HG03135 (cell line): ENCODE measurements around the gene HSFX3.
A peak's percentile ranks its signal among the peaks of the same experiment; 100 is the strongest.
"Not testable (repeated sequence)": the region's sequence is repeated elsewhere in the genome, so short reads cannot be mapped to it uniquely, and the experiment has no call there.

ENCODE experiments used
- ATAC-seq: cut with Tn5 transposase; IDR thresholded peaks from one replicate; pipeline ENCODE4 v1.9.1; 2021; ENCODE audit warnings: mild to moderate bottlenecking, moderate library complexity; ENCODE audit not compliant: unreplicated experiment

HSFX3 gene, protein sequence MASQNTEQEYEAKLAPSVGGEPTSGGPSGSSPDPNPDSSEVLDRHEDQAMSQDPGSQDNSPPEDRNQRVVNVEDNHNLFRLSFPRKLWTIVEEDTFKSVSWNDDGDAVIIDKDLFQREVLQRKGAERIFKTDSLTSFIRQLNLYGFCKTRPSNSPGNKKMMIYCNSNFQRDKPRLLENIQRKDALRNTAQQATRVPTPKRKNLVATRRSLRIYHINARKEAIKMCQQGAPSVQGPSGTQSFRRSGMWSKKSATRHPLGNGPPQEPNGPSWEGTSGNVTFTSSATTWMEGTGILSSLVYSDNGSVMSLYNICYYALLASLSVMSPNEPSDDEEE

DNA sequence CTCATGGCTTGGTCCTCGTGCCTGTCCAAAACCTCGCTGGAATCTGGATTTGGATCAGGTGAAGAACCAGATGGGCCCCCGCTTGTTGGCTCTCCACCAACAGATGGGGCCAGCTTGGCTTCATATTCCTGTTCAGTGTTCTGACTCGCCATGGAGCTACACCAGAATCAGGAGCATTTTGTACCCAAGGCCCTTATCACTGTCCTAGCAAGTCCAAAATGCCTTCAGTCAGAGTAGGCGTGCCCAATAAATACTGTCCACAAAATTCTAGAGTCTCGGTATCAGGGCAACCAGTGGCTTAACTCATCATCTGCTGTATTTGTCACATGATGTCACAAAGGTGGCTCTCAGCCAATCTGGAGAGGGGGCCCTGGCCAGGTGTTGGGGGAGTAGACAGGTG lies at the start of gene HSFX3:
TSS of gene HSFX3 (minus strand) at position 224 of the 400 bp plus-strand sequence. CDS start at position 152, 72 bp downstream.
- not testable (repeated sequence) for ATAC-seq

DNA sequence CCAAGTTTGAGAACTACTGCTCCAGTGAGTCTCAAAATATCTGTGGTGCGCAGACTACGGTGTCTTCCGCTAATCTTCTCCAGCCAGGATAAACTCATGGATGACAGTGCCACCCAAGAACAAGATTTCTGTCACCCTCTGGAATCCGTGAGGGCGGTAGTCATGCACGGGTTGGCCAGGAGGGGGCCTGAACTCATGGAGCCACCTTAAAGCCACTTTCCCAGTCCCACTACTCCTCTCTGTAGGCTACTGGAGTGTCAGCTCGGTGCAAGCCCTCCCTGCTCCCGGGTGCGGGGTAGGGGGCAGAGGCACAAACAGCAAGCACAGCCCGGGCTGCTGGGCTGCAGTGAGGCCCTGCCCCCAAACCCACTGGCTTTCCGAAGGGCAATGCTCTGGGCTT lies 48.9 kb upstream of the HSFX3 start:
- ATAC-seq, result not testable (repeated sequence)

DNA sequence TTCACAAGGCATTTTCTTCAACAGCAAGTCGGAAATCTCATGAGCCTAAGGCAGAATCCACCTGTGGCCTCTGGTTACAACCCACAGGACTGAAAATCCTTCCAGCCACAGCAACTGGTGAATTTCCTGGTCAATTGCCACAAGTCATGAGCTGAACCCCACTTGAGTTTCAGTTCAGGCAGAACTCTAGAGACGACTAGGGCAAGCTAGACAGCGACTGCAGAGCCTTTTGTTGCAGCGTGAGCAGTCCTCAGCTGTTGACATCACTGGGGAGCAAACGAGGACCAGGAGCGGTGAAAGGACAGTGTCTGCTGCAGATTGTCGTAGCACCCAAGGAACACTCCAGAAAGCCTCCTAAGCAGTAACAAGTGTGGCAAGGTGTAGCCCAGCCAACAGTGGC lies 46.2 kb upstream of the HSFX3 start:
- not testable (repeated sequence) for ATAC-seq

DNA sequence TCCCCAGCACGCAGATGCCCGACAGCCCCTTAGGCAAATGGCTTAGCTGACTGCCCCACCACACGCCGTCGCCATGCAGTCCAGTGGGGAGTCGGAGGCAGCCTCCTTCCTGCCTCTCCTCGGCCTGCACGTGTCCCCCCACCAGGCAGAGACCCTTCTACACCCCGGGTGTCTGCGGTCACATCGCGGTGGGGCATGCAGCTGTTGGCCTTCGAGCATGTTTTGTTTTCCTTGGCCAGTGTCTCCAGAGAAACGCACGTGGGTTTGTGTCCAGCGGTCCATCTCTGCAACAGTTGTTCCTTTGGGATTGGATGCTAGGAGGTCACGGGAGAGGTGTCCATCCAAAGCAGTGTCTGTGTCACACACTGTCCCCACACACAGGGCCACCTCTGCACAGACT lies 45.5 kb upstream of the HSFX3 start, which contains the start of gene HSFX2:
TSS of gene HSFX2 (minus strand) at position 101 of the 400 bp plus-strand sequence. CDS start 614 bp downstream, outside the sequence.
- ATAC-seq, result not testable (repeated sequence)

DNA sequence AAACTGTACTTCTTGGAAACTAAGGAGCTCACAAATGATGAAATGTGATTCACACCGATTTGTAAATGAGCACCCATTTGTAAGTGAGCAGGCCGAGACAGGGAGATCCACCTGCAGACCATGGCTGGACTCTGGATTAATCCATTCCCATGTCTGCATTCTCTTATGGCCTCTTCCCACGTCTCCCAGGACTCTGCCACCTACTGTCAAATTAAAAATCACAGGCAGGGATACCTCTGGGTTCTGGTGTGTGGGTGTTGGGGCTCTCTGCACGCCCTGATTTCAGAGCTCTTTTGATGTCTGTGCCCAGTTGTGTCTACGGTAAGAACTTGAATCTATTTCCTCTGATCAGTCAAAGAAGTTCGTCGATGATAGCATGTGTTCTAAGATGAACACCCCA lies 41.3 kb upstream of the HSFX3 start:
- not testable (repeated sequence) for ATAC-seq

DNA sequence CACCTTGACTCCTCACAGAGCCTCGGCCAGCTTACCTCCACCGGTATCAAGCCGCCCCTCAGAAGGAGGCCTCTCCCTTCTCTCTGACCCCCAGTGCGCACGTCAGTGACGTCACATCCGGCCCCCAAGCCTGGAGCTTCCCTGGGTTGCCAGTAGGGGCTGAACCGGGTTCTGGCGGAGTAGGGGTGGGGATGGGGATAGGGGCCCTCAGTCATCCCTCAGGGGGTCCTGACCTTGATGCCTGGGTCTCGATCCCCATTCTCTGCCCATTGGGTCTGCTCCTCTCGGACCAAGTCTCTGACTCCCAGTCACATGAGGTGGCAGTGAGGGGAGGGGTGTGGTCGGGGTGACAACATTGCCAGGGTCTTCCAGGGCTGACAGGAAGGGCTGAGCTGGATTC lies 37.6 kb upstream of the HSFX3 start, which contains the start of gene MAGEA9B:
TSS of gene MAGEA9B (minus strand) at position 101 of the 400 bp plus-strand sequence. CDS start 4,280 bp downstream, outside the sequence.
- not testable (repeated sequence) for ATAC-seq

DNA sequence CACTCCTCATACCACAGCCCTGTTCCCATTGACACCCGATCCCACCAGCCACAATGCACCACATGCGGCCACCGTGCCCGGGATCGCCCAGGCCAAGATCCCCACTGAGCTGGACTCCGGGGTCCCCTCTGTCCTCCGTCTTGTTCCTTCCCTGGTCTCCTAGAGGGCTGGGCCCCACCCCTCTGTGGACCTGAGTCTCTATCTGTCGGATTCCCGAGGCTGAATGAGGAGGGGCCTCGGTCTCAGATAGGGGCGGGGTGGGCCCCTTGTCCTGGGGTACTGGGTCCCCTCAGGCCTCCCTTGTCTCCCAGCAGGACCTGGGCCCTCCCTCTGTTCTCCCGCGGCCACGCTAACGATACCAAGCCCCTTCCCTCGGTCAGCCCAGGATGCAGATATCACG lies 35.9 kb upstream of the HSFX3 start:
- ATAC-seq, result not testable (repeated sequence)

DNA sequence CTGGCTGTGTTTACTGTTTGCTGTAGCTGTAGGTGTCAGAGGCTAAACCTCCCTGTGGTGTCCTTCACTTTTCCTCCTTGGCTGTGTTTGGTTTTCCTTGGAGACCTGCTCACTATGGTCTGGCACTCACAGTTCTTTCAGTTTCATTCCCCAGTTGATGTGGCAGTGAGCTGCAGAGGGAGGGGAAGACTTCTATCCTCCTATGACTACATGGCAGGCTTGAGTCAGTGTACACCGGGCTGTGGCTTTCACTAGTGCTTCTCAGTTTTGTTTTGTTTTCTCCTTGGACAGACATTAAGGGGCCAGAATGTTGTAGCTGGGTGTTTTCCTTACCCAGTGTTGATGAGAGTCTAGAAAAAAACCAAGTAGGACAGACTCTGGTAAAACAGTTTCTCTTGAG lies 23.7 kb upstream of the HSFX3 start:
- peak; percentile 100 for ATAC-seq

DNA sequence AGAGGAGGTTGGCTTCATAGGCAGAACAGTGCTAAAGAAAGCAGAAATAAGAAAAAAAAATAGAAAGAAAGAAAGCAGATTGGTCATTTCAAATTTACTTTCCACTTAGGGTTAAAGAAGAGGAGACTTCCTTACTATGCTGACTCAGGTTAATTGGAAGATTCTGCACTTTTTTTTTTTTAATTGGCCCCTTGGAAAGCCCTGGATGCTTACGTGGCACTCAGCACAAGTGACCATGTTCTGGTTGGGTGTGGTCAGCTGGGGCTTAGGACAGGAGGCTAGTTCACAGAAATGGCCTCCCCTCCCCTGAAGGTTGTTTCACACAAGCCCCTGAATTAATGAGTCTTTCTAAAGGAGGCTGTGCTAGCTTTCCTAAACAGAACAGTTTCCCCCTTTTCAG lies 23.0 kb upstream of the HSFX3 start:
- no peak for ATAC-seq

DNA sequence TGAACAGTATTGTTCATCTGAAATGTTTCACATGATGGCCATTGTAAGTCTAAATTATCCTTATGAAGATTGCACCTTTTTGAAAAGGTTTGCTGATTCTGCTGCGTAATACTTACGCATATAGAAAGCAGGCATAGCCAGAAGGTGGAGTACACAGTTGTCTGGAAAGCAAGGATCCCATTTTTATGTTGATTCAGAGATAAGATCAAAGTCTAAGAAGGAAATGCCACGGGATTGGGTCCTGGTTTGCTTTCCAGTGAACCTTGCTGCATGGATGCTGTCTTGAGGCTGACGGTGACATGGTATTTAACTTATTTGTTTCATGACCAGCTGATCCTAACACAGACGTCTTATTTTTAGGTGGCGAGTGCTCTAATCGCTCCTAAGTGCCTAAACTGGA lies 22.0 kb upstream of the HSFX3 start:
- no peak for ATAC-seq

DNA sequence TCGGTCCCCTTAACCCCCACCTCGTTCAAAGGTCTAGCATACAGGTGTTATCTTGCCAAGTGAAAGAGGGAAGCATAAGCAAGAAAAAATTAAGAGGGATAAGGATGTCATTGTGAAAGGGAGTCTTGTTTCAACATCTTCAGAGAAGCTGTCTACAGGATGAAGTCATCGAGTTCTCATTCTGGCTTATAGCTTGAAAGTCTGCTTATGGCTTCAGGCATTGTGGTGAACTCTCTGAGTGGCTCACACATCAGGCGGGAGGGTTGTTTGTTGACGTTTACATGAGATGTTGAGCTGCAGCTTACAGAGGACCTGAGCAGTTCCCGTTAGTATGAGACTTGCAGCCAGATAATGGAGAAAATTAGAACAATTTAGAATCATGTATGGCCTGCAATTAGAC lies 20.9 kb upstream of the HSFX3 start:
- no peak for ATAC-seq

DNA sequence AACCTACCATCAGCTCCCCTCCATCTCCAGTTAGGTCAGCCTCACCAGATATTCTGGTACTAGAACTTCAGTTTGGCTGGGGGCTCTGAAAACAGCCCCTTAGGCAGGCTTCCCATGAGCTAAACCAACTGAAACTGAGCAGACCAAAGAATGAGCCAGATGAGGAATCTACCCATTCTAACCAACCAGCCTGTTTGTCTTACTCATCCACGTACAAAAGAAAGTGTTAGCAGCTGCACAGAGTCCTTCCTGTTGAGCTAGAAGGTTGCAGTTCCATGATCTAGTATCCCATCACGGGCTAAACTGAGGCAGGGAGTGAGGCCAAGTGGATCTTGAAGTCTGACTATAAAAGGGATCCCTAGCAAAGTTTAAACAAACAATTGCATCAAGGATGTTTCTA lies 20.0 kb upstream of the HSFX3 start:
- ATAC-seq, result no peak

DNA sequence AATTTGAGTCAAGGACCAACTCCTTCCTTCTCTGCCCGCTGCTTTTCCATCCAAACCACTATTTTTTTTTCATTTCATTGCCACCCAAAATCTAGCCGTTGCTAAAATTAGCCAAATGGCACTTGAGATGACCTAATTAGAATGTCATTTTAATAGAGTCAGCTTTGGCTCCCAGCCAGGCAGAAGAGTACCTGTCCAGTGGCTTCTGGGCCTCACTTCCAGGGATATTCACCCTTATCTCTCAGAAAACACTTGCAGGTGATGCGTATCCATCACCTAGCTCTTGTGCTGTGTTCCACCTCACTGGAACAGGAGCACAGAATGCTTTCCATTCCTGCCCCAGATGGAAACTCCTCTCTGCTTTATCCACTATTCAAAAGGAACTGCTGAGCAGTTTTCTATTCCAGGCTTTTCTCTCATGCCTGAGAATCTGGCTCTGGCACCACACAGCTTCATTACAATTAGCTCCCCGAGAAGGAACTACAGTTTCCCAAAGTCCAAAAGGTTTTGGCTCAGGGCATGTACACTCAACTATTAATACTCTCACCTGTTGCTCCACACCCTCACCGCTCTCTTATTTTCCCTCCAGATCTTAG lies 19.1 kb upstream of the HSFX3 start:
- ATAC-seq, result no peak

DNA sequence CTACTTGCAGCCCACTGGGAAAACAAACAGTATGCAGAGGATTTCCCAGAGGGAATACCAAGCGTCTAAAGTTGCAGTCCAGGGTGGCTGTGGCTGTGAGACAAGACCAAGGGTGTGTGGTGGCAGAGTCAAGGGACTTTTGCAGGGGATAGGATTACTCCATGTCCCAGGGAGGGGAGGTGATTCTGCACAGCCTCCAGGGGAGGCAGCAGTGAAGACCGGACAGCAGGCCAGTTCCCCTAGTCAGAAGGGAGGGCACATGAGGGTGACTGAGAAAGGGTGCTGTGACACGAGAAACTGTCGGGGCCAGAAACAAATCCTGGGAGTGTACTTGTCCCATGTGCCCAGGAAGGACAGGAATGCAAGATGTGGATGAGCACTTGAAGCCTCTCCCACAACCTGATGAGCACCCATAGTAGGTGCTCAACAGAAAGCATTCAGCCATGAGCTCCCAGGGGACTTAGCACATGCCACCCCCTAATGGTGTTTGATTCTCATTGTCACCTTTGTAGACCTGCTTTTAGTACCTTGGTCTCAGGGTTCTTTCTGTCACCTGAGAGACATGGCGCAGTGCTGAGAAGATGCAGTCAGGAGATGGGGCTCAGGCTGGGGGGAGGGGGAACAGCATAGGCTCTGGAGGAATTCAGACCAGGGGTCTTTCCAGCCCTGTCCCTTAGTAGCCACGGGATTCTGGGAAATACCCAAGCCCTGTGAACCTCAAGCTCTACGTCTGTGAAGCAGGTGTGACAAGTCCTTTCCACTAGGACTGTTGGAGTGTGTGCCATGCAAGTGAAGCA lies 18.1 kb upstream of the HSFX3 start:
- no peak for ATAC-seq

DNA sequence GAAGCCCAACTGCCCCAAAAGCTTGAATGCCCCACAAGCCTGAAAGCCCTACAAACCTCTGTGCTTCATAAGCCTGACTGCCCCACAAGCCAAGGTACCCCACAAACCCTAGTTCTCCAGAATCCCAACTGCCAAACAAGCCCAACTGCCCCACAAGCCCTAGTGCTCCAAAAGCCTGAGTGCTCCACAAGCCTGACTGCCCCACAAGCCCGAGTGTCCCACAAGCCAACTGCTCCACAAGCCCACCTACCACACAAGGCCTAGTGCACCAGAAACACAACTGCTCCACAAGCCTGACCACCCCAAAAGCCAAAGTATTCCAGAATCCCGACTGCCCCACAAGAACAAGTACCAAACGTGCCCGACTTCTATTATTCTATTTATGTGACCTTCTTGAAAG lies 13.6 kb upstream of the HSFX3 start:
- ATAC-seq, result no peak

DNA sequence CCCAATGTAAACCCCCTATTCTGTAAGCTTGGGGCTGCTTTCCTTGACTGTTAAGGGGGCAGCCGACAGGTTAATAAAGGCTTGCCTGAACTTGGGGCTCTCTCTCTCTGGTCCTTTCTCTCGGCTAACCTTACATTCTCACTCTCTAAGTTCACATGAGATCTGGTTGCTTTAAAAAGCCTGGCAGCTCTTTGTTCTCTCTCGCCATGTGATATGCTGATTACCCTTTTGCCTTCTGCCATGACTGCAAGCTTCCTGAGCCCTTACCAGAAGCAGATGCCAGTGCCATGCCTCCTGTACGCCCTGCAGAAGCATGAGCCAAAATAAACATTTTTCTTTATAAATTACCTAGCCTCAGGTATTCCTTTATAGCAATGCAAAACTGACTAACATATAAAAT lies 5.5 kb upstream of the HSFX3 start:
- ATAC-seq, result not testable (repeated sequence)

DNA sequence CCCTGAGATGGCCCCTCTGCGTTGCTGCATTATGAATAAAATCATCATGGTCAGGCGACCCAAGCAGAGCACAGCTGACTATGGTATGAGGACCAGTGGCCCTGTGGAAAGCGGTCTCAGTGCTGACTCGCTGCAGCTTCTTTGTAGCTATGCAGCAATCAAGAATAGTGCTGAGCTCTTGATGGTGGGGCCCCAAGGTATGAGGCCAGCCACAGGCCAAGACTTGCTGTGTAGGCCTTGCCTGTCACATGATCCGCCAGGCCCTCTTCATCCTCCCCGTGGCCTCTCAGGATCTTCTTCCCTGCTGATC lies 2.2 kb upstream of the HSFX3 start:
- not testable (repeated sequence) for ATAC-seq

DNA sequence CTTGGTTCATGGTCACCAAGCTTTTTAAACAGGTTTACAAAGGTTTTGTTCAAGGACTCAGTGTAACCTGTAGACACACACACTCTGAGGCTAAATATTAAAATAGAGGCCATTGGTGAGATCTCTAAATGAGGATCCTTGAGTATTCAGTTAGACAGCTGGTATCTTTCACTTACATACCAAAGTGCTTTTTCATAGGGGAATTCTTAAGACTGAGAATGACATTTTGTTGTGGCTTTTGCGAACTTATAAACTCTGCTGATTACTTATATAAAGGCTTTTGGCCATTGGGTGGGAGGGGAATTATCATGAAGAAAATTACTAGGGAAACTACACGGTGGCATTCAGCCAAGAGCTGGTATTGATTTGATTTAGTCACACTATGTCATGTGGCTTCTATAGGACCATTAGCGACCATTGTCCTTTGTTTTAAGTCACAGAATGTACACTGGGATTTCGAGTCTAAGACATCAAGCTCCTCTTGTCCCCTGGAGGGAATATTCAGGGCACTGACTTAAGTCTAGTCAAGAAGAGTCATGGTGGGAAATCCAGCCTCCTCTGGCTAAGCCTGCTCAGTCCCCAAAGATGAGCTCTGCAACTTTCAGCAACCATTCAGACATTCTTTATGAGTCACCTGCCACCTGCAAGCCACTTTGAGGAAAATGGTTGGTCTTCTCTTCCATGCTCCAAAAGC lies 1.7 kb upstream of the HSFX3 start:
- ATAC-seq, result not testable (repeated sequence)

DNA sequence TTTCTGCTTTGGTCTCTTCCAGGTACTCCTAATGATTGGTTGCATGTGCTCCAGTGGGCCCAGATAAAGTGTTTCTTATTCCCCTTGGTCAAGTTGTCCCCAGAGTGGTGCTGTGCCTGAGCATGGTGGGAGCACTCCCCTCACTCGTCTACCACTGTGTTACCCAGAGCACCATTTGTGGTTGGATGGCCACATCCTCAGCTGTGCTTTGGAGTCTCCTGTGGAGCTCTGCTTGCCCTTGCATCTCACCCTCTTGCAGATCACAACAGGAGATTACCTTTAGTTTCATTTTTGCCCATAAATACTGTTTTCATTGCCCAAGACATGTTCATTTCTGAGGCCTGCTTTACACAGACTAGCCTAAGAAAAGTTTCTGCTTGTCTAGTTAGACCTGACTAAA lies 730 bp upstream of the HSFX3 start:
- not testable (repeated sequence) for ATAC-seq

DNA sequence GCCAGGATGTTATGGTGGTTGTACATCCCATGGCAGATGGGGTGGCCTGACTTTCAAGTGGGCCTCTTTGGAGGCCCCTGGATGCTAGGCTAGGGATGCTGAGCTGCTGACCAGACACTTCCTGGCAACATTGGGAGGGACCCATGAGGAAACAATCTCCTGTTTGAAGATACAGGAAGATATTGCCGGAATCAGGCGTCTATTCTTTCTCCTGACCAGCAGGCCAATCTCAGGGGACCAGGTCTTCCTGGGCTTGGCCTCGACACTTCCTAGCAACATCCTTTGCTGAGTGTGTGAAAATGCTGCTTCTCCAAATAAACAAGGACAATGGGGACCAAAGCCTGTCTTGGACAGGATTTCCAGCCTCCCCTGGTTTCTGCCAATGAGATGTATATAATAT lies 1.9 kb downstream of the HSFX3 start:
- ATAC-seq, result not testable (repeated sequence)

DNA sequence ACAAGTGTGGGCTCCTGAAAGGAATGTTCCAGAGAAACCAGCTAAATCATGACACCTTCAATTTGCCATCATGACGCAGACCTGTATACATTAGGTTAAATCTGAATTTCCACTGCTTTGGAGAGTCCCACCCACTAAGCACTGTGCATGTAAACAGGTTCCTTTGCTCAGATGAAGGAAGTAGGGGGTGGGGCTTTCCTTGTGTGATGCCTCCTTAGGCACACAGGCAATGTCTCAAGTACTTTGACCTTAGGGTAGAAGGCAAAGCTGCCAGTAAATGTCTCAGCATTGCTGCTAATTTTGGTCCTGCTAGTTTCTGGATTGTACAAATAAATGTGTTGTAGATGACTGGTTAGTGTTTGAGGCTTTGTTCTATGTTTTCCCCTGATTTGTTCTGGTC lies 2.8 kb downstream of the HSFX3 start:
- ATAC-seq, result not testable (repeated sequence)
